NCI-H2107 treated with DMSO at 0.1 percent for 48 hours (cell line): ENCODE results near the gene GJB5.
A peak's percentile ranks its signal among the peaks of the same experiment; 100 is the strongest.
"Not testable (repeated sequence)": the region's sequence is repeated elsewhere in the genome, so short reads cannot be mapped to it uniquely, and the experiment has no call there.

Source experiments
- DNase-seq: peaks from one replicate; lab custom pipeline; 2025; ENCODE audit not compliant: unreplicated experiment; lab: John Stamatoyannopoulos, UW

The GJB5 gene

DNA sequence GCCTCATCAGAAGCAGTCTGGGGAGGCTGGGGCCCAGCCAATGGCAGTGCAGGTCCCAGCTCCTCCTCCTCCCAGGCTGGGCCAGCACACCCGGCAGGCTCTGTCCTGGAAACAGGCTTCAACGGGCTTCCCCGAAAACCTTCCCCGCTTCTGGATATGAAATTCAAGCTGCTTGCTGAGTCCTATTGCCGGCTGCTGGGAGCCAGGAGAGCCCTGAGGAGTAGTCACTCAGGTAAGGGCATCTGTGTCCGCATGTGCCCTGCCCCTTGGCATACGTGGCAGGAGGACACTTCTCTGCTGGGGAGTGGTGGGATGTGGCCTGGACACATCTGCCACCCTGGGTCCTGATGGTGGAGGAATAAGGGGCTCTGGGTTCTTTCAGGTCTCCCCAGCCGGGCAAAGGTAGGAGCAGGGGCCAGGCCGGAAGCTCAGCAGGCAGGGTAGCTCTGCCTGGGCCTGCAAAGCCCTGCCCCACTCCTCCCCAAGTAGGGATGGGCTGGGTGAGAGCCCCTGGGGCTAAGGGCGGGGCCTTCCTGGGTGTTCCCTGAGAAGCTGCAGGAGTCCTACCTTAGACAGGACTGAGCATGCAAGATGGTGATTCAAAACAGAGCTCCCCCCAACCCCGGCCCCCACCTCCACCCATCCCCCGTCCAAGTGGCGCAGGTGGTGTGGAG lies at the start of gene GJB5:
TSS of gene GJB5 (plus strand) at position 84 of the 674 bp plus-strand sequence. CDS start 2,284 bp downstream, outside the sequence.
- DNase-seq = peak; percentile 21

DNA sequence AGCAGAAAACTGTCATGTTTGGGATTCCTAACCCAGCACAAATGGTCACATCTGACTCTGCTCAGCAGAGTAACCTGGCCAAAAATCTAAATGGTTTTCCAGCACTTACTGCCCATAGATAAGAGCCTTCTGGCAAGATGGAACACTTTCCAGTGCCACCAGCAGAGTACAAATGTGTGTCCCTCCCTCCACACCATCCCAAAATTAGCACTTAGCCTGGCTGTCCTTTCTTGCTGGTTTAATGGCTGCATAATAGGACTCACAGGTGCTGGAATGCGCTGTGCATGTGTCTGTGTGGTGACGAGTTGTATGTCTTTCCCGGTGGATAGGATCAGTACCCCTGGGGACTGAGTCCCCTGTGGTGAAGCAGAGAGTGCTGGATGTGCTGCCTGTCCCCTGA lies 49.8 kb upstream of the GJB5 start:
- no peak for DNase-seq

DNA sequence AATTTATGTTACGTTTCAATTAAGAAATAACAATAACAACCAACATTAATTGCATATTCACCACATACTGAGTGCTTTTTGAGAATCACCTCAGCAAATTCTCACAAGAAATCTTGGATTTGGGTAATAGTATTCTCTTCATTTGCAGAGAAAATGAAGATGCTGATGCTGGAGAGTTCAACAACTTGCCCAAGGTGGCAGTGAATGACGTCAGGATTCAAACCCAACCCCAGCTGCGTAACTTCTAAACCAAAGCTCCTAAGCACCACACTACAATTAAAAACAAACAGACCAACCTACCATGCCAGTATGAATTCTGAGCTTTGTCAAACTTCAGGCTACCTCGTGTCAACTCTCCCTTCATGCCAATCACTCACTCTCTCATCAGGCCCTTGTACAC lies 46.7 kb upstream of the GJB5 start:
- no peak for DNase-seq

DNA sequence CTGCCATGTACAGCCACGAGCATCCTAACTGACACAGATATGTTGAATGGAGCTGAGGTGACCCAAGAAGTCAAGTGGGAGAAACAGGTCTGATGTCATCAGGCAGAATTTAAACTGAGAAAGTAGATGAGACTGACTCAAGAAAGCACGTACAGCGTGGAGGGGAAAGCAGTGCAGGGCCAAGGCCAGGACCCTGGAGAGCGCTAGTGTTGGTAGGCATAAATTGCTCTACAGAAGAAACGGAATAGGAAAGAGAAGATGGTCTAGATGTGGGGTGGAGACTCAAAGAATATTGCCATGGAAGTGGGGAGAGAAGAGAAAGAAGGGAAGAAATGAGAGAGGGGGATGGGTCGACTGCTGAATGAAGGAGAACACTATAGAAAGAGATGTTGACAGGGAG lies 45.3 kb upstream of the GJB5 start:
- no peak for DNase-seq

DNA sequence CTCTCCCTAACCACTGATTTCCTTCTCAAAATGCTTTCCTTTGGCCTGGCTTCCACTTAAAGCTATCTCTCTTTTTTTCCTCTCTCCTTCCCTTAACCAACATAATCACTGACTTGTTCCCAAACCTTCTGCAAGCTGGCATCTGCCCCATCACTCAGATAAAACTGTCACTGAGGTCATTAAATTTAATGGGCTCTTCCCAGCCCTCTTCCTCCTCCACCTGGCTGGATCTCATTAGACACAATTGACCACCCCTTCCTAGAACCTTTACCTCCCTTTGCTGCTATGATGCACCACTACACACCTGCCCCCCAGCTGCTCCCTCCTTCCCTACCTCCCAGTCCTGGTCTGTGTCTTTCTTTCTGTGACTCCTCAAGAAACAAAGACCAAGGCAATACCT lies 44.0 kb upstream of the GJB5 start:
- no peak for DNase-seq

DNA sequence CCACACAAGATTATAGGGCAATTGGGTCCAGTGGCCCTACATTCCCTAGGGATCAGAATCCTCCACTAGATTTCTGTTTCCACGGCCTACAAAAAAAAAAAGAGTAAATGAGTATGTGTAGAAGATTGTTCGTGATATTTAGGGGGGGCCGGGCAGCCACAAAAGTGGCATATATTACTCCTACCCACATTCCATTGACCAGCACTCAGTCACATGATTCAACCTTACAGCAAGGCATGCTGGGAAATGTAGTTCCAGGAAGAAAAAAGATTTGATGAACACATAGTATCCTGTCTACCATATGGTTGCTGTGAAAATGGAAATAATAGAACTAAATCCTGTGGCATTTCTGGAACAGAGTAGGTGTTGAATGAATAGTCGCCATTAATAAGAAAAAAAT lies 43.4 kb upstream of the GJB5 start:
- no peak for DNase-seq

DNA sequence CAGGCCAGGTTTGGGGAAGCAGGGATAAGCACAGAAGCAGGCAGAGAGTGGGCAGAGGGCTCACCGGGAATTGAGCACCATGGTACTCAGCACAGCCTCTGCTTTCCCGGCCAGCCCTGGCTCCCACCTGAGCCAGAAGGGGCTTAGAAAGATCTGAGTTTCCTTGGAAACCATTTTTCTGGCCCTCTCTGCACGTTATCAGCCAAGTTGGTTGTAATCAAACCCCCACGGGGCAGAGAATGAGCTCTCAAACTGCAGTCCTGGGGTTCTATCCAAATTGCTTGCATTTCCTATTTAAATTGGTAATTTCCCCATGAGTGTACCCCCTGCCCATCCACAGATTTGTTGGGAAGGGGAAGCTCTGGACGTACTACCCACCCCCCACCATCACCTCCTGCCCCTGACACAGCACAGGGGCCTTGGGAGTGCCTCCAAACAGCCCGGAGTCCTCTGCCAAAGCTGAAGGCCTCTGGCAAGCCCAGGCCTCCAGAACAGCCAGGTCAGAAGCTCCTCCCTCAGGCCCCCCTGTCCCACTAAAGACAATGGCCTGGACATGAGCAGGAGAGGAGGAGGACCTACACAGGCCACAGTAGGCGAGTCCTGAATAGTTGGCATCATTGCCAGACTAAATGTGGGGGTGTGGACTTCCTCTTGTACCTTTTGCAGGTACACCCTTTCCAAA lies 42.7 kb upstream of the GJB5 start:
- no peak for DNase-seq

DNA sequence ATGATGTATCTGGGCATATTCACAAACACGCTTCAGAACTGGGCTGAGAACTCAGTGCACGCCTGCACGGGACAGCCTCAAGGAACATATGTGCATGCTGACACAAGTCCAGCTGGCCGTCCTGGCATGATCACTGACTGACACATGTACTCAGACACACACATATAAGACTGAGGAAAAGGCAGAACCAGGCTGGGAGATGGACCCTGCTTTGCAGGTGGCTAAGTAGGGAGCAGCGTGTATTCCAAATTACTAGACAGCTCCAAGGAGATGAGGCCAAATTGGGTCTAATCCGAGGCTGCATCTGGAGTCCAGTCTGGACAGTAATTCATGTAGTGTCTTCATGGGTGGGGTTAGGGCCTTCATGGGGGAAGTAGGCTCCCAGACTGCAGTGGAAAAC lies 41.4 kb upstream of the GJB5 start:
- DNase-seq = no peak

DNA sequence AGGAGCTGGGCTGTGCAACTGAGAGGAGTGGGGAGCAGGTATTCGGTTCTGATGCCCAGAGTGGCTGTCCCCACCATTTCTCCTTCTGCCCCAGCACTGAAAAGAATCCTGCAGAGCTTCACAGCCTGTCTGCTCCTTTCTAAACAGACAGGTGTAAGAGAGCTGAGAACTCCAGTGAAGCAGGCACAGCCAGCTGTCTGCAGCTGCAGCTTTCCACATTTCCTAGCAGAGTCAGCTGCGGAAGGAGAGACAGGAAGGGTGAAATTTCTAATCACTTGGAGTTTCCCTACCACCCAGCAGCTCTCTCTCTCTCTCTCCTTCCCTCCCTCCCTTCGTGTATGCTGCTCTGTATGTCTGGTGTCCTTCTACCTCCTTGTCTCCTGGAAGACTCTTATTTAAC lies 40.5 kb upstream of the GJB5 start:
- no peak for DNase-seq

DNA sequence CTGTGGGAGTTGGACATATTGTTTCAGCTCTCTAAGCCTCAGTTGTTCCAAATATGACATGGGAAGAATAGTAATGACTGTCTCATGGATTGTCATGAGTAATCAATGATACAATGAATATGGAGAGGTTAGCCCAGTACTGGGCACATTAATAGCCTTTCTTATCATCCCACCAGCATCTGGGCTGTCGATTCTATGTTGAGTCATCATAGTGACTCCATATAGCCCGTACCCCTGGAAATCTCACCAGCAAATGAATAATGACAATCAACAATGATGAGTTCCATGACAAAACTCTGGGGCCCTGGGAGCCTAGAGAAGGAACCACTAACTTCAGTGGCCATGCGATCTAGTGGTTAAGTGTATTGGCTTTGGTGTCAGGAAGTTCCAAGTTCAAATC lies 39.7 kb upstream of the GJB5 start:
- no peak for DNase-seq

DNA sequence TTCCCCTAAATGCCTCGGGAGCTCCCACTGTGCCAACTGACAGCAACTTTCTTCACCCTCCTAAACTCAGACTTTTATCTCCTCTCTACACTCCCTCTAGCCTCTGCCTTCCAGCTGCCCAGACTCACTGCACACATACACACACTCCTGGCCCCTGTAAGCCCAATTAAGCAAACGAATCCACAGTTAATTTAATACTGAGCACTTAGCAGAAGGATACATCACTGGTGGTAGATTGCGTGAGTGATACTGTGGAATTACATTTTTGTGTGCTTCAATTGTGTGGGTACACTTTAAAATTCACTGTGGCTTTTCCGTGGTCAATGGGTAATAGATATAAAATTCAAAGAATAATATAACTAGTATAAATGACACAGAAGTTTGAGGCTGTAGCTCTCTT lies 33.6 kb upstream of the GJB5 start:
- no peak for DNase-seq

DNA sequence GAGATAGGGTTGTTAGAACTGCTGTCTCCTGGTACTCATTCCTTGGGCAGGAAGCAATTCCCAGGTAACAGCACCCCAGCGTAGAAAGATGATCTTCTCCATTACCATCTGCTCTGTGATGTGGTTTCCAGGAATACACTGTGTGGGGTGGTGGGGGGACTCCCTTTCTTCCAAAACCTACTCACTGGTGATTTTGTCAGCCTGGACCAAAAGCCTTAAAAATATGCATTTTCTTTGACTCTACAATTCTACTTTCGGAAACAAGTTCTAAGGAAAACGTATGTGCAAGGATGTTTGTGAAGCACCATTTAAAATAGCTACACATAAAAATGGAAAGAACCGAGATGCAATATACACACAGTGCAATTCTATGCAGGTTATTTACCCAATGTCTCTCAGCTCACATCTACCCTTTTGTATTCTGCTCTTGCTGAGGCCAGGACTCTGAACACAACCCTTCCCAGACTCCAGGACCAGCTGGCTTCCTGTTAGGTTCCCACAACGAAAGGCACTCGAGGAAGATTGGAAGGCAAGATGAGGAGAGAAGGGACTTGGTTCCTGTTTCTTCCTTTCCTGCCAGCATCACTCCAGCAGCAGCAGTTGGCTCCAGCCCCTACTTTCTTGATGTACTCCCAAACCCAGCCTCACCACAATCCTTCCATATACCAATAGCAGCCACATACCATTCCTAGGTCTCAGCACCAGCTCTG lies 33.0 kb upstream of the GJB5 start:
- DNase-seq = no peak

DNA sequence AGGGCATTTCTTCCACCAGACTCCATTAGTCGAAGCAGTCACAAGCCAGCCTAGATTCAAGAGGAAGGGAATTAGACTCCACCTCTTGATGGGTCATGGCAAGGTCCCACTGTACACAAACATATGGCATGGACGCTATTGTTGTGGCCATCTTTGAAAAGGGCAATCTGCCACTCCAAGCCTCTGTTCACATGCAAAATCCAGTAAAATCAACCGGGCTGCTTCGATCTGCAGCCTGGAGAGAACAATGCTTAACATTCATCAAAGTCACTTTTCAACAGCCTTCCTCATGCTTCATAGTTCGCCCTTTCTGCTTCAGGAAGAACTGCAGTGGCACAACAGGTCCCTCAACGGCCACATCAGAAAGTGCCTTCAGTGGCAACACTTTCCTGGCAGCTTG lies 28.0 kb upstream of the GJB5 start:
- DNase-seq = no peak

DNA sequence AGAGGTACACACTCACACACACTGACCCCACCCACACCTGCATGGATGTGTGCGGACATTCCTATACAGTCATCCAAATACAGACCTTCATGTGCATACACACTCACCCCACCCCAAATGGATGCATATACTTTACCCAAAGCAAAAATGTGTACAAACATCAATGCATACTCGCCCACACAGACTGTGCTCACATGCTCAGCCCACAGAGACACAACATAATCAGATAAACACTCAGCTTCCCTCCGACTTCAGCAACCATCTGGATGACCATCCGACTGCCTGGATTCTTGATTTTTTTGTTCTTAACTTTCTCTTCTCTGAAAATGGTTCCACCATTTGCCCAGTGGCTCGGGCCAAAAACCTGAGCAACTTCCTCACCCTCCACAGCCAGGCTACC lies 24.4 kb upstream of the GJB5 start:
- DNase-seq = no peak

DNA sequence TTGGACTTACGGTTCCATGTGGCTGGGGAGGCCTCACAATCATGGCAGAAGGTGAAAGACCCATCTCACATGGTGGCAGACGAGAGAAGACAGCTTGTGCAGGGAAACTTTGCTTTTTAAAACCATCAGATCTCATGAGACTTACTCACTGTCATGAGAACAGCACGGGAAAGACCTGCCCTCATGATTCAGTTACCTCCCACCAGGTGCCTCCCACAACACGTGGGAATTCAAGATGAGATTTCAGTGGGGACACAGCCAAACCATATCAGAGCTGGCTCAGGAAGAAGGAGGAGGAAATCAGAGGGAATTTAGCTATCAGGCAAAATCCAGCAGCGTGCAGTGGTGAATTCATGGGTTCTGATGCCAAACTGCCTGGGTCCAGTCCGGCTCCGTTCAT lies 22.0 kb upstream of the GJB5 start:
- not testable (repeated sequence) for DNase-seq

DNA sequence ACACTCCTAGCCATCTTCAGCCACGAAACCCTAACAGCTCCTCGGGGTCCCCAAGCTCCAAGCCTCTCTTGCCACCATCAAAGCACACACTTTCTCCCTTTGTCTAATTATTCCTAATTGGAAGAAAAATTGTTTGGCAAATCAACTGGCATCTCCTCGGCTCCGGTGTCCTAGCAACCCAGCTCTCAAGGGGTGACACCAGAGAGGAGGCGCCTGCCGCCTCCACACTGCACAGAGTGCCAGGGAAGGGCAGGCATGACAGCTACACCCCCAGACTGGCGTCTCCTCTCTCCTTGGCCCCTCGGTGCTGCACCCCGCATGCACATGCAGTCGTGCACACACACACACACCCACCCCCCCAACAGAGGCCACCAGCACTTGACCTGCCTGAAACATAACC lies 18.2 kb upstream of the GJB5 start:
- DNase-seq = no peak

DNA sequence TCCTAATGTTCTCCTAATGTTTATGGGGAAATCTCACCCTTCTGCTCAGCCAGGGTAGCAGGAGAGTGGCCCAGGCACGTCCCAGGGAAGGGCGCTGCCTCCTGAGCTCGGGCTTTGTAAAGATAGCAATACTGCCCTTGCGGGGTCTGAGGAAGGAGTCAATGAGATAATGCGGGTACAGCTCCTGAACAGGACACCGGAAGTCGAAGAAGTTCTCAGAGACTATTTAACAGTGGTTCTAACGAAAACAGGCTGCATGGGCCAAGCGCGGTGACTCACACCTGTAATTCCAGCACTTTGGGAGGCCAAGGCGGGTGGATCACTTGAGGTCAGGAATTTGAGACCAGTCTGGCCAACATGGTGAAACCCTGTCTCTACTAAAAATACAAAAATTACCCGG lies 17.6 kb upstream of the GJB5 start:
- not testable (repeated sequence) for DNase-seq

DNA sequence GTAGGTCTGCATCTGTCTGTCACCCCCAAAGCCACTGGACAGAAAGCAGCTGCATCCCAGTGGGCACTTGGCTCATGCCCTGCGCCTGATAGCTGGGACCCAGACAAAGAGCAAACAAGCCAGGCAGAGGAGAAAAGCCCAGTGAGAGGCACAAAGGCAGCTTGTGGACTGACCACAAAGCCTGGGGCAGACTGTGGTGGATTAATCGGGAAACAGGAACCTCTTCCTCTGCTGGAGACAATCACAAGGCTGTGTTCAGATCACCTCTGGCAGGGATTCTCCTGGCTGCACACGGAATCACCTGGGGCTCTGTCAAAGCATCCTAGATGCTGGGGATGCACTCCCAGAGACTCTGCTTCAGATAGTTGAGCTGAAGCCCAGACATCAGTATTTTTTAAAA lies 15.2 kb upstream of the GJB5 start:
- no peak for DNase-seq

DNA sequence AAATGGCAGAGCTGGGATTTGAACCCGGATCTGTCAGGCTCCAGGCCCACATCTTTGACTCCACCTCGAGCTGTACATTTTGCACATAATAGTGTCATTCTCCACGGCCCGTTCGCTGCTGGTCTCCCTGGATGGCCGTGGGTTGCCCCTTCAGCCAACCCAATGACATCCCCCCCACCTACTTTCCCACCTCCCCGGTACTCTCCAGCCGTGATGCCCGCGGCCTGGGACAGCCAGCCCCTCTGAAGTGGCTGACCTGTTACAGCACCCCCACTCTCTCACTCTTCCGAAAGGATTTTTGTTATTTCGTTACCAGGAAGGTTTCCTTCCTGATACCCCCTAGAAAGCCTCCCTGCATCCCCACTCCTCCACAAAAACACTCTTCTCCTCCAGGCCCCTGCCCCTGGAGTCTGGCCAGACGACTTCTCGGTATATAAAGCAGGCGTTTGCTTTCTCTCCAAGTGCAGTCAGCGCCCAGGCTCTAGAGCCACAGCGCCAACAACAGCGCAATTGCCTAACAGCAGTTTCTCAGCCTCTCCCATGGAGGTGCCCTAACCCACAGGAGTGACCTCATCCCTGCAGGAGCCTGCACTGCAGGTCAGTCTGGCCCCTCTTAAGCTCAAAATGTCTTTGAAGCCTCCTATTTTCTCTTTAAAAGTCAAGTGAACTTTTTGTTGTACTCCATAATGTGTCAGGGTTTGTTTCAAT lies 14.5 kb upstream of the GJB5 start:
- DNase-seq = no peak

DNA sequence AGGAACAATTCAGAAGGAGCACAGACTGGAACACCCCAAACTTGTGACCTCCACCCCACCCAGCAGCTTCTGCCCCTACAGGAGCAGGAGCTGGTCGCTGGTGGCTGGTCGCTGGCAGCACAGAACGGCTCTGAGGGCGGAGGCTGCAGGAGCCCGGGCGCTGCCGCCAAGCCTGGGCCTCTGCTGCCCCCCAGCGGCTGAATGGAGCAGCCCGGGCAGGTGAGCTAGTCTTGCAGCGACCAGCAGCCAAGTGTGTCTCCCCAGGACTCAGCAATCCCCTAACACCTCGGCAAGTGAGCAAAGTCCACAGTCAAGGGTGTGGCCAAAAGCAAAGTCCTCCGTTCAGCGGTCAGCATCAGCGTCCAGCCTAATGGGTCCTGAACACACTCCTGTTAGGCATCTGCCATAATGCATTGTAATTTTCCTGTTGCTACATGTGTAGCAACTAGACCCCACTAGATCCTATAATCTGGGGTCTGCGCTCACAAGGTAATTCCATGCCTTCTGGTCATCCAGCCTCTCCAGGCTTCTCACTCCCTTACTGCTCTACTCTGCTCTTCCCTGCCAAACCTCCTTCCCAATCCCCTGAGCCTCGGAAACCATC lies 12.1 kb upstream of the GJB5 start:
- peak; percentile 13 for DNase-seq

DNA sequence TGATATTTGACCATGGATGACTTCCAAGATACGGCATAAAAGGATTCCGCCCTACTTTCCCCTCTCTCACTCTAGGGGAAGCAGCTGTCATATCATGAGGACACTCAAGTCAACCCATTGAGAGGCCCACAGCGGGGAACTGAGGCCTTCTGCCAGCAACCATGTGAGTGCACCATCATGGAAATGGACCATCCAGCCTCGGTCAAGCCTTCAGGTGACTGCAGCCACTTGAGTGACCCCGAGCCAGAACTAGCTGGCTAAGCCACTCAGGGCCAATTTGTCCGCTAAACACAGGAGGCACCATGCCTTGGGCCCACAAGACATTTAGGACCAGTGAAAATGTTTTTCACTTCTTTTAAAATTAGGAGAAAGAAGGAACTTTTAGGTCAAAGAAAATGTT lies 11.1 kb upstream of the GJB5 start:
- no peak for DNase-seq
